NCI-H1092 treated with DMSO at 0.1 percent for 48 hours (cell line): ENCODE measurements around the gene HLA-DOB.
"Not testable (repeated sequence)": the region's sequence is repeated elsewhere in the genome, so short reads cannot be mapped to it uniquely, and the experiment has no call there.

Experiments used
- DNase-seq: peaks from one replicate; lab custom pipeline; 2025; lab: John Stamatoyannopoulos, UW

Gene HLA-DOB

GRCh38 chr6:32807020-32807580 is 9.7 kb downstream of the HLA-DOB start:
- no peak for DNase-seq

DNA sequence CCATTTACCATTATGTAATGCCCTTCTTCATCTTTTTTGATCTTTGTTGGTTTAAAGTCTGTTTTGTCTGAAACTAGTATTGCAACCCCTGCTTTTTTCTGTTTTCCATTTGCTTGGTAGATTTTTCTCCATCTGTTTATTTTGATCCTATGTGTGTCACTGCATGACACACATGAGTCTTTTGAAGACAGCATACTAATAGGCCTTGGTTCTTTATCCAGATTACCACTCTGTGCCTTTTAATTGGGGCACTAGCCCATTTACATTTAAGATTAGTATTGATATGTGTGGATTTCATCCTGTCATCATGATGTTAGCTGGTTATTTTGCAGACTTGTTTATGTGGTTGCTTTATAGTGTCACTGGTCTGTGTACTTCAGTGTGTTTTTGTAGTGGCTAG is 11.4 kb downstream of the HLA-DOB start:
- not testable (repeated sequence) for DNase-seq

GRCh38 chr6:32803416-32803815 is 13.4 kb downstream of the HLA-DOB start:
- DNase-seq, result no peak

DNA sequence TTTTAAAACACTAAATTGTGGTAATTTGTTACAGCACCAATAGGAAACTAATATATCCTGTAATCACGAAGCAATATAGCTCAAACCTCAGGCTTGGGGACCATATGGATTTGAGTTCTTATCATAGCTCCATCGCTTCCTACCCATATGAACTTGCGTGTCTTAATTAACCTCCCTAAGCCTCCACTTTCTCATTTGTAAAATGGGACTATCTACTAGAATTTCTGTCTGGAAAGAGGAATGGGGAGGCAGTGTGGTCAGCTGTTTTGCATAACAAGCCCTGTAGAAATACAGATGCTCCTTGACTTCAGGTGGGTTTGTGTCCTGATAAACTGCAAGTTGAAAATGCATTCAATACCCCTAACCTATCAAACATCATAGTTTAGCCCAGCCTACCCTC is 17.1 kb downstream of the HLA-DOB start:
- DNase-seq, result no peak

- DNase-seq, result no peak
Measured at GRCh38 chr6:32799168-32799567, 17.6 kb downstream of the HLA-DOB start.

GRCh38 chr6:32796848-32797776 is 19.7 kb downstream of the HLA-DOB start:
- DNase-seq, result peak; percentile 8

DNA sequence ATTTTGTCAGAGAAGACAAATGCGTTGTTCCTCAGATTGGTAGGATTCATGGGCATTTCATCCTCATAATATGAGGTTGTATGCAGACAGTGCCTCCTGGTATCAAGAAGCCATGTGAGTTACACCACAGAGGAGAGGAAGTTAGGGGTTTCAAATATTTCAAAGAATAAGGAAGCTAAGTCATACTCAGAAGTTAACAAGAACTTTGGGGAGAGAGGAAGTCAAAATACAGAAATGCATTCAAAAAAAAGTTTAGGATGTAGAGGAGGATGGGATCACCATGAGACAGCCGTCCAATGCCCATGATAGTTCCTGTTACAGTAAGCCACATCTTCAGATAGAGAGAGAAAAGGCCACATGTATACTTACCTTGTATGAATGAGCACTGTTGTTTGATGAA is 22.3 kb downstream of the HLA-DOB start:
- DNase-seq, result no peak

- DNase-seq, result no peak
Measured at GRCh38 chr6:32792901-32793435, 23.8 kb downstream of the HLA-DOB start.

GRCh38 chr6:32790306-32790705 is 26.5 kb downstream of the HLA-DOB start:
- DNase-seq, result no peak

DNA sequence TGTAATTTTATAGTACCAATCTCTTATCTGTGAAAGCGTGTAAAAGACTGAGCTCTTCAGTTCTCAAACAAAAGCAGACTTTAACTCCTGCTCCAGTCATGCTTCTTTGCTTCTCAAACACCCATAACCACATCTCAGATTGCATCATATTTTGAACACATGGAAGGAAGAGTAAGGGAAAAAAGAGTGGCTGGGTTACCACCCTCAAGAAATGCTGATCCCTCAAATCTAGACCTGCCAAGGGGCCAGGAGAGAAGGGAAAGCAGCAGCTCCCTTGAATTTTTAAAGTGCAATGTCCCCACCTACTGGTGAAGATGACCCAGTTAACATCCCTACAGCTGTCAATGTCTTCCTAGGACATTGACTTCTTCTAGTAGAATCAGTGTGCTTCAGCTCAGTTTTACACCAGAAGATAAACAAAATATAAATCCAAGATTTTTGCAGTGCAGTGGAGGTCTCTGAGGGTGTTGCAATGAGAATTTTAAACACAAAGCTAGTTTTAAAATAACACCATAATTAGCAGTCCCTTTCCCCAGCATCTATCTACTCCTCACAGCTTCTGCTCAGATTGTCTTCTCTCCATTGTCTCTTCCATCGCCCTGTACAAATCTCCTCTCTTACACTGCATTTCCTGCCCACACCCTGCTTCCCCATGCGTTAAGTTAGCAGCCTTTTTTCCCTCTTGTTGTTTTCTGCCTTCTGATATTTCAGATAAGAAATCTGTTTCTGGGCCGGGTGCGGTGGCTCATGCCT is 30.8 kb downstream of the HLA-DOB start:
- peak; percentile 25 for DNase-seq

- DNase-seq, result not testable (repeated sequence)
Measured at GRCh38 chr6:32782923-32783322, 33.9 kb downstream of the HLA-DOB start.

DNA sequence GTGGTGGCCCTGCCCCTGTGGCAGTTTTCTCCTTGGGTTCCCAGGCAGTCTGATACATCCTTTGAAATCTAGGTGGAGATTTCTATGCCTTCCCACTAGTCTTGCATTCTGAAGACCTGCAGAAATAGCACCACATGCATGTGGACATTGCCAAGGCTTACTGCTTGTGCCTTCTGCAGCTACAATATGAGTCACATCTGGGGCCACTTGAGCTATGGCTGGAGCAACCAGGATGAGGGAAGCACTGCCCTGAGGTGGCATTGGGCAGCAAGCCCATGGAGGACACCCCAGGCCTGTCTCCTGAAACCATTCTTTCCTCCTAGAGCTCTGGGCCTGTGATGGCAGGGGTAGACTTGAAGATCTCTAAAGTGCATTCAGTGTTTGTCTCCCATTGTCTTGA is 37.8 kb downstream of the HLA-DOB start:
- no peak for DNase-seq

GRCh38 chr6:32775071-32775470 is 41.7 kb downstream of the HLA-DOB start:
- no peak for DNase-seq

- DNase-seq, result no peak
Measured at GRCh38 chr6:32774426-32774825, 42.4 kb downstream of the HLA-DOB start.

DNA sequence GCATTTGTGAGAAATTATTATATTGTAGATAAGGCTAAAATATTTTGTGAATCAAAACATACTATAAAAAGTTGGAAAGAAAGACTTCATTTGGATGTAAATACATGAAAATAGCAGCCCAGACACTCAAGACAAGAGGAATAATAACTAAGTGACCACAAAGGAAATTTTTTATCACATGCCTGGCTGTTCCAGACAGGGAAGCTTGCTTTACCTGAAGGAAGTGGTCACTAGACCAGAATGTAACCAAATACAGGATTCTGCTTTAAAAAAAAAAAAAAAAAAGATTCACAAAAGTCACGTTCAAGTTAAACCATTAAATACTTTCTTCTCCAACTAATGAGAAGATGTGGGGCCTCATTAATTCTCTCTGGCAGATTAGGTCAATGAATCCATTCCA is 44.1 kb downstream of the HLA-DOB start:
- DNase-seq, result no peak

DNA sequence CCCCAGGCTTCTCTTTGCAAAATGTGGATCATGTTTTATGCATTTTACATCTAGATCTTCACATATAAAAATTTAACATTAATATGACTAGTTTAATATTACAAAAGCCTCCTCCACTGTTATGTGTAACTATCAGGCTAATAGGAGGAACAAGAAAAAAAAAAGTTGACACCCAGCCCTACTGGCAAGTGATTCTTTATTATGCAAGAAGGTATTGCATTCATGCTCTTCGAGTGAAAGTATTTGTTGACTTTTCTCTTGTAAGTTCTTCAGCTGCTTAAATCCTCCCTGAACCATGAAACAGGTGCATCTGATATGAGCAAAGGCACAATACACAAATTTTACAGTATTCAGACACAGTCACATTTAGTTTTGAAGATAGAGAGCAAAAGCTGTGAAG is 52.8 kb downstream of the HLA-DOB start:
- DNase-seq, result no peak

- DNase-seq, result no peak
Measured at GRCh38 chr6:32763421-32763820, 53.4 kb downstream of the HLA-DOB start, which contains the start of gene HLA-DQB2. TSS of gene HLA-DQB2 (minus strand) at chr6:32763532. CDS start at chr6:32763470, 62 bp downstream.
